Activated CD4-positive, alpha-beta T cell treated with anti-CD3 and anti-CD28 coated beads for 36 hours (primary cell): Measurements from ENCODE around the gene CYP2A7. TPM values are rescaled to one million over a fixed set of nuclear protein-coding genes. Genes with fewer than 3 reads are reported as not detected.
"Not testable (repeated sequence)": the region's sequence is repeated elsewhere in the genome, so short reads cannot be mapped to it uniquely, and the experiment has no call there.

ENCODE experiments used
- ATAC-seq: fragments of 200-7000 bp; cut with Tn5 transposase; one replicate; pipeline ENCODE4 v1.10.0; 2021; ENCODE audit warnings: mild to moderate bottlenecking, moderate library complexity
- CTCF ChIA-PET: fragments of 350-600 bp; sonication (Branson Sonifier 250); formaldehyde crosslinking; loops from one replicate; lab custom pipeline; 2021; ENCODE audit warnings: antibody characterized with exemption; lab: Charles Lee
- POLR2A ChIA-PET: fragments of 350-600 bp; sonication (Branson Sonifier 250); formaldehyde crosslinking; loops from one replicate; lab custom pipeline; 2021; ENCODE audit warnings: antibody characterized with exemption, inconsistent platforms; lab: Charles Lee
- DNase-seq: peaks from one replicate; pipeline ENCODE4 v3.0.0-alpha.2; 2020
- H3K27ac Mint-ChIP-seq: one replicate; pipeline ENCODE4 v1.8.0; 2021; ENCODE audit warnings: mixed read lengths
- H3K27me3 Mint-ChIP-seq: one replicate; pipeline ENCODE4 v1.8.0; 2021; ENCODE audit warnings: mixed read lengths
- H3K36me3 Mint-ChIP-seq: one replicate; pipeline ENCODE4 v1.8.0; 2021; ENCODE audit warnings: low read depth, mixed read lengths
- H3K4me1 Mint-ChIP-seq: one replicate; pipeline ENCODE4 v1.8.0; 2021; ENCODE audit warnings: mixed read lengths
- H3K4me3 Mint-ChIP-seq: one replicate; pipeline ENCODE4 v1.8.0; 2021; ENCODE audit warnings: mild to moderate bottlenecking, moderate library complexity, mixed read lengths
- H3K9me3 Mint-ChIP-seq: one replicate; pipeline ENCODE4 v1.8.0; 2021; ENCODE audit warnings: low read depth, mixed read lengths
- intact Hi-C, 2 experiments: fragments of 100-400 bp; cut with DNase I in 1 of 2; cut with micrococcal nuclease in 1 of 2; formaldehyde crosslinking; loops; one replicate each; pipeline versions ENCODE4 v1.14.2 to v1.15.1; 2022 to 2024; cut with DNase I, micrococcal nuclease
- total RNA-seq, 2 experiments: library from RNA; stranded (reverse); gene quantifications; one replicate each; pipeline ENCODE4 v1.2.3, GENCODE V29; 2021

CYP2A7 gene
- total RNA-seq, 2 experiments from 2014 or later: not detected

DNA sequence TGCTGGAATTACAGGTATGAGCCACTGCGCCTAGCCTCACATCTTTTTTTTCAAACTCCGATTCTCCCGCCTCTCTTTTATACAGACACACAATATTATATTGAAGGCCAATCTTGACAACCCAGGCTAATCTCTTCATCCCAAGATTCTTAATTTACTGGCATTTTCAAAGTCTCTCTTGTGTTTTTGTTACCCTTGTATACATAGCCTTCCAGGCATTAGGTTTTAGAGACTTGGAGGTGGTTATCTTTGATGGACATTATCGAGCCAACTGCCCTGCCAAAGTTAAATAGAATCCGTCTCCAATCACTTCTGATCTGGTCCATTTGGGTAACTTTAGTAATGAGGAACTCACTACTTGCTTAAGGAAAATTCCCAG, 14.4 kb upstream of the CYP2A7 start:
- intact Hi-C loops: no loop called here
- no peak for DNase-seq
- Mint-ChIP-seq H3K4me1 (peaks cover 19% of the 10 kb centered on the region), H3K9me3 (no peaks in the 10 kb centered on the region), H3K27ac (no peak overlapping the region), H3K27me3 (peaks cover 9% of the 10 kb centered on the region), H3K4me3 (no peak overlapping the region), H3K36me3 (no peaks in the 10 kb centered on the region)
- no peak for ATAC-seq
- POLR2A ChIA-PET: no interaction called here
- CTCF ChIA-PET: no interaction called here

DNA sequence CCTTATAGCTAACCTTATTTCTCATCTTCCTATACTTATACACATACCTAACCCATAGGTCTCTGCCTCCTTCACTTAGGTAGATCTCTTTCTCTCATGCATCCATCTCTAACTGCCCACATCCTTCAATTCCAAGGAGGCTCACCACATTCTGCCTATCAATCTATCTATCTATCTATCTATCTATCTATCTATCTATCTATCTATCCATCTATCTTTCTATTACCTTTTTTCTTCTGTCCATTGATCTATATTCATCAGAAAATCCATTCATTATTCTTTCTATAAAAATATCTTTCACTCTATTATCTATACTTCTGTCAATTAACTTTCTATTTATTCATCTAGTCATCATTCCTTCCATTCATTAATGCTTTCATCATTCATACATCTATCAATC, 11.1 kb upstream of the CYP2A7 start:
- ChIA-PET CTCF (no interaction called here), POLR2A (no interaction called here)
- DNase-seq (no peak), ATAC-seq (no peak)
- Mint-ChIP-seq H3K27me3 (peaks cover 15% of the 10 kb centered on the region), H3K4me1 (peaks cover 8% of the 10 kb centered on the region), H3K36me3 (no peaks in the 10 kb centered on the region), H3K27ac (no peak overlapping the region), H3K9me3 (no peaks in the 10 kb centered on the region), H3K4me3 (no peak overlapping the region)
- intact Hi-C loops: no loop called here

DNA sequence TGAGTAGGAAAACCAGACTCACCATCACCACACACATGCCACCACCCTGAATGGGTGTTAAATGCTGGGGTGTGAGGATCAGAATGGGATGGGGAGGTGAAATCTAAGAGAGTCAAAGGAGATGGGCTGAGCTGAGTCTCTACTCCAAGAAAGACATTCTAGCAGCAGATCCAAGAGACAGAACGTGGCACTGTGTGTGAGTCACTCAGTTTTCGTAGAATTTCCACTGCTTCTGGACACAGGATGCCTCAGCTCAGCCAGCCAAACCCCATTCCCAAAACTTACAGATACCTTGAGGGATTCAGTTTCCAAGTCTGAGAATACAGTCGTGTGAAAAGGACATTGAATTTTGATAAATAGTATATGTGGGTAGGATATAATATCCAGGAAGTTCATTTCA, 7.3 kb upstream of the CYP2A7 start:
- Mint-ChIP-seq H3K9me3 (no peaks in the 10 kb centered on the region), H3K27me3 (peaks cover 15% of the 10 kb centered on the region), H3K4me1 (no peaks in the 10 kb centered on the region), H3K27ac (no peak overlapping the region), H3K4me3 (no peak overlapping the region), H3K36me3 (no peaks in the 10 kb centered on the region)
- ATAC-seq (no peak), DNase-seq (no peak)
- POLR2A ChIA-PET: no interaction called here
- CTCF ChIA-PET: no interaction called here
- intact Hi-C loops: no loop called here

DNA sequence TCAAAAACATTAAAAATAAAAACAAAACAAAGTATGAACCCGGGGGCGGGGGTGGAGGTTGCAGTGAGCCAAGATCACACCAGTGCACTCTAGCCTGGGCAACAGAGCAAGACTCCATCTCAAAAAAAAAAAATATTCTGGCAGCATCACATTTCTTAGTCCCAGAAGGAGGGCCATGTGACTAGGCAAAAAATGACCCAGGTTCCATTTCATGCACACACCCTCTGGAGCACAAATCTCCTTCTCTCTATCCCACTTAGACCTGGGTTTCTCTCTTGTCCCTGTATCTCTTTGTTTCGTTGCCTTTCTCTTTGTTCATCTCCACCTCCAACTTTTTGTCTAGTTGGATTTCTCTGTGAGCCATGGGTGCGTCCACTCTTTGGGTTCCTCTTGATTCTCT, 6.2 kb upstream of the CYP2A7 start:
- Mint-ChIP-seq H3K36me3 (no peaks in the 10 kb centered on the region), H3K9me3 (no peaks in the 10 kb centered on the region), H3K27me3 (peaks cover 13% of the 10 kb centered on the region), H3K4me3 (no peak overlapping the region), H3K27ac (no peak overlapping the region), H3K4me1 (no peaks in the 10 kb centered on the region)
- no peak for ATAC-seq
- ChIA-PET POLR2A (no interaction called here), CTCF (no interaction called here)
- no peak for DNase-seq
- intact Hi-C loops: no loop called here

DNA sequence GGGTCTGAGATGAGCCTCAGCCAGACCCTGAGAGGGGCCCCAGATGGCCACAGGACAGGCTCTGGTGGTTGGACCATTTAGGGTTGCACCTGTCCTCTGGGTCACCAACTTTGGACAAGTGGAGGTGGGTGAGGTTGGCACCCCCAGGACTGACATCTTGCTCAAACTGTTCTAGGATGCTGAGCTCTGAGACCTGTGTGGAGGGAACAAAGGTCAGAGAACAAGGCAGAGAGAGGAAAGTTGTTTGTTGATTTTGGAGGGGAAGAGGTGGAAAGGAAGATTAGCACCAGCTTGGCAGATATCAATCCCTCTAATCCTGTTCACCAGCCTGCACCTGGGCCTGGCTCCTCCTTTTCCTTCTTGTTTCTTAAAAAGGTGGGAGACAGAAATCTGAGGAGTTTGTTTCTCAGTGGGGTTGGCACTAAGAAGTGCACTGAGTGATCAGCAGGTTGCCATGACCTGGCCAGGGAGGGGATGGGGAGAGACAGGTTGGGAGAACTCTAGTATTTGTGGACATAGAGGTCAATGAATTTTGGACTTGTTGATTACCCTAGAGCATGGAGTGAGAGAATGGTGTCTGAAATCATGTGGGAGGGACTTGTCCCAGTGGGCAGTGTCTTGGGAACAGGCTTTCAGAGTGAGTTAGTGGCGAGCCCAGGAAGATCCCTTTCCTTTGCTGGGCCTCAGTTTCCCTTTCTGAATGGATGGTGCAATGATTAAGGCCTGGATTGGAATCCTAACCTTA, 2.3 kb upstream of the CYP2A7 start:
- H3K27me3 Mint-ChIP-seq: peaks cover 21% of the 10 kb centered on the region
- H3K36me3 Mint-ChIP-seq, H3K27ac Mint-ChIP-seq, H3K4me1 Mint-ChIP-seq, CTCF ChIA-PET, DNase-seq, H3K4me3 Mint-ChIP-seq, ATAC-seq, H3K9me3 Mint-ChIP-seq, POLR2A ChIA-PET, intact Hi-C loops: not testable (repeated sequence)

DNA sequence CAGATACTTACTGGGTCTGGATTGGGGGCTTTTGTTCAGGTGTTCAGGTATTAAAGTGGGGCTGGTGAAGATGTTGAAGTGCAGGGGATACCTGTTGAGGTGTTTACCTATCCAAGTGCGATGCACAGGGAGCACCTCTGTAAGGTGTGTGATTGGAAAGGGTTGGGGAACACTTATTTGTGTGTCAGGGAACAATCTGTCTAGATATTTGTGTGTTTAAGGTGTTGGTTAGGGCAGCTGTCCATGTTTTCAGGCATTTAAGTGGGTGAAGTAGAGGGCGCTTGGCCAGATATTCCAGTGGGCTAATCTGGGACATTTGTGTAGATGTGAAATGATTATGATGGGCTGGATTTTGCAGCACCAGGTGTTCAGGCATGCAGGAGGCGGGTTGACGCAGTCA, 2.7 kb downstream of the CYP2A7 start:
- not testable (repeated sequence) for ATAC-seq, H3K4me3 Mint-ChIP-seq

DNA sequence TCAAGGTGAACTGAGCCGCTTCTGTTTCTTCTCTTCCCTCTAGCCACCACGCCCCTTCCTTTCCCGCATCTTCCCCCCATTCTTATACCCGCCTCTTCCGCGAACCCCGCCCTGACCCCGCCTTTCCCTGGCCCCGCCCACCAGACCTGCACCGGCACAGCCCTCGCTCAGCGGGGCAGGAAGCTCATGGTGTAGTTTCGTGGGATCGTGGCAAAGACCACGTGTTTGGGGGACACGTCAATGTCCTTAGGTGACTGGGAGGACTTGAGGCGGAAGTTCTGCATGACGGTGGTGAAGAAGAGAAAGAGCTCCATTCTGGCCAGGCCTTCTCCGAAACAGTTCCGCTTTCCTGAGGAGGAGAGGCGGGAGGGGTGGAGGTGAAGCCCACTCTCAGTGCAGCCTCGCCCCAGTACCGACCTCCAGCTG, 6.5 kb downstream of the CYP2A7 start:
- peak; percentile 96 for DNase-seq
- CTCF ChIA-PET: interaction anchor here (0.7 to 1.0 kb wide), 2 partner anchors 76 to 269 kb away, joined by 3 read pairs; no protein-coding TSS in a partner anchor
- H3K4me1 Mint-ChIP-seq, H3K36me3 Mint-ChIP-seq, POLR2A ChIA-PET, H3K9me3 Mint-ChIP-seq: not testable (repeated sequence)
- intact Hi-C loops: loop anchor here (1.0 to 5.0 kb wide), 3 partner anchors 32 to 185 kb away; partner anchors contain the start of gene NUMBL (in 1 of the 2)
- ATAC-seq: peak; percentile 99
- Mint-ChIP-seq H3K4me3 (peak overlapping the region; percentile 55), H3K27me3 (peaks cover 31% of the 10 kb centered on the region), H3K27ac (peak overlapping the region; percentile 72)

More for the DNA sequence above, 2.7 kb downstream of the CYP2A7 start:
- POLR2A ChIA-PET, H3K27ac Mint-ChIP-seq, CTCF ChIA-PET, H3K9me3 Mint-ChIP-seq, H3K4me1 Mint-ChIP-seq, H3K36me3 Mint-ChIP-seq, DNase-seq: not testable (repeated sequence)
- peaks cover 31% of the 10 kb centered on the region for H3K27me3 Mint-ChIP-seq
- intact Hi-C loops: loop anchor here in 1 of 2 experiments (5.0 kb wide), 1 partner anchor 37 kb away; no protein-coding TSS in a partner anchor

DNA sequence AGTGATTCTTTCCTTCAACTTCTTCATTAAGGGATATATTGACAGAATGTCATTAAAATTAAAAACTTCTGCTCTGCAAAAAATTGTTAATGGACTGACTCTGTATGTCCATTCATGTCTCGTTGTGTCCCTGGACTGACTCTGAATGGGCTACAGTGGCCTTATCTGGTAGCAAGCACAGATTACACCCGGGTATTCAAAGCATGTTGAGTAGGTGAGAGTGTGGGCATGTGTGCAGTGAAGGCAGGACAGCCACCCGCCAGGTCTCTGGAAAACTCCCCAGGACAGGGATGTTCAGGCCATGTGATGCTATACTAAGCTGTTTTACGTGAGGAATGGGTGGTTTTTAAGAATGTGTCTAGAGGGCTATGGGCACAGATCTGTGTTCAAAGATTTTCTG, 7.2 kb downstream of the CYP2A7 start:
- H3K4me1 Mint-ChIP-seq, H3K9me3 Mint-ChIP-seq, ATAC-seq, POLR2A ChIA-PET, H3K36me3 Mint-ChIP-seq, DNase-seq: not testable (repeated sequence)
- CTCF ChIA-PET: interaction anchor here (1.0 kb wide), 1 partner anchor 269 kb away, joined by 3 read pairs; no protein-coding TSS in a partner anchor
- Mint-ChIP-seq H3K27ac (peak overlapping the region; percentile 72), H3K27me3 (peaks cover 29% of the 10 kb centered on the region), H3K4me3 (peak overlapping the region; percentile 55)
- intact Hi-C loops: loop anchor here (1.0 to 5.0 kb wide), 3 partner anchors 32 to 185 kb away; partner anchors contain the start of gene NUMBL (in 1 of the 2)

DNA sequence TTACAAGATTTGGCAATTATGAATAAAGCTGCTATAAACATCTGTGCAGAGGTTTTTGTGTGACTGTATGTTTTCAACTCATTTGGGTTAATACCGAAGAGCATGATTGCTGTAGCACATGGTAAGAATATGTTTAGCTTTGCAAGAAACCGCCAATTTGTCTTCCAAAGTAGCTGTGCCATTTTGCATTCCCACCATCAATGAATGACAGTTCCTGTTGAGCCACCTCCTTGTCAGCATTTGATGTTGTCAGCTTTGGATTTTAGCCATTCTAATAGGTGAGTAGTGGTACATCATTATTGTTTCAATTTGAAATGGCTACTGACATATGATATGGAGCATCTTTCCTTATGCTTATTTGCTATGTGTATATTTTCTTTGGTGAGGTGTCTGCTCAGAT, 8.2 kb downstream of the CYP2A7 start:
- H3K36me3 Mint-ChIP-seq, H3K9me3 Mint-ChIP-seq, H3K4me1 Mint-ChIP-seq, POLR2A ChIA-PET, DNase-seq, H3K4me3 Mint-ChIP-seq, H3K27ac Mint-ChIP-seq, intact Hi-C loops, CTCF ChIA-PET, ATAC-seq: not testable (repeated sequence)
- peaks cover 19% of the 10 kb centered on the region for H3K27me3 Mint-ChIP-seq

DNA sequence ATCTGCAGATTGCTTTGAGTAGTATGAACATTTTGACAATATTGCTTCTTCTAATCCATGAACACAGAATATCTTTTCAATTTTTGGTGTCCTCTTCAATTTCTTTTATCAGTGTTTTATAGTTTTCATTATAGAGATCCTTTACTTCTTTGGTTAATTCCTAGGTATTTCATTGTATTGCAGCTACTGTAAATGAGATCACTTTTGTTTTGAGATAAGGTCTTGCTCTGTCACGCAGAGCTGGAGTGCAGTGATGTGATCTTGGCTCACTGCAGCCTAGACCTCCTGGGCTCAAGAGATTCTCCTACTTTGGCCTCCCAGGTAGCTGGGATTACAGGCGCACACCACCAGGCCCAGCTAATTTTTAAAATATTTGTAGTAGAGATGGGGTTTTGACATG, 9.8 kb downstream of the CYP2A7 start:
- CTCF ChIA-PET: interaction anchor here (1.2 kb wide), 1 partner anchor 34 kb away, joined by 3 read pairs; no protein-coding TSS in a partner anchor
- intact Hi-C loops: no loop called here
- H3K27me3 Mint-ChIP-seq: peaks cover 14% of the 10 kb centered on the region
- POLR2A ChIA-PET: no interaction called here
- DNase-seq (no peak), ATAC-seq (no peak)
- no peaks in the 10 kb centered on the region for H3K36me3 Mint-ChIP-seq
- H3K9me3 Mint-ChIP-seq: no peaks in the 10 kb centered on the region
- H3K27ac Mint-ChIP-seq: no peak overlapping the region
- no peak overlapping the region for H3K4me3 Mint-ChIP-seq
- H3K4me1 Mint-ChIP-seq: peaks cover 9% of the 10 kb centered on the region

DNA sequence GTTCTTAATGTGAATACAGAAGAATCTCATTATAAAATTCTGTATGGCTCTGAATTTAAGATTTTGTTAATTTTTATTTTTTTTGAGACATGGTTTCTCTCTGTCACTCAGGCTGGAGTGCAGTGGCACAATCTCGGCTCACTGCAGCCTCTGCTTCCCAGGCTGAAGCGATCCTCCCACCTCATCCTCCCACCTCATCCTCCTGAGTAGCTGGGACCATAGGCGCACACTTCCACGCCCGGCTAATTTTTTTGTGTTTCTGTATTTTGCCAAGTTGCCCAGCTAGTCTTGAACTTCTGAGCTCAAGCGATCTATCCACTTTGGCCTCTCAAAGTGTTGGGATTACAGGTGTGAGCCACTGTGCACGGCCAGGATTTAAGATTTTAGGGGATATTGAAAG, 14.3 kb downstream of the CYP2A7 start:
- peaks cover 15% of the 10 kb centered on the region for H3K27me3 Mint-ChIP-seq
- no peak overlapping the region for H3K27ac Mint-ChIP-seq
- ChIA-PET CTCF (no interaction called here), POLR2A (no interaction called here)
- H3K36me3 Mint-ChIP-seq: no peaks in the 10 kb centered on the region
- H3K9me3 Mint-ChIP-seq: no peaks in the 10 kb centered on the region
- ATAC-seq (no peak), DNase-seq (no peak)
- H3K4me1 Mint-ChIP-seq: no peaks in the 10 kb centered on the region
- H3K4me3 Mint-ChIP-seq: no peak overlapping the region
- intact Hi-C loops: no loop called here
